CD4-positive, alpha-beta T cell treated with Interleukin-10 for 1 hour (primary cell): ENCODE measurements around the gene XPOT.
"Not testable (repeated sequence)": the region's sequence is repeated elsewhere in the genome, so short reads cannot be mapped to it uniquely, and the experiment has no call there.

Experiments
- DNase-seq: peaks from one replicate; pipeline ENCODE4 v3.0.0-alpha.2; 2020

The XPOT gene, protein sequence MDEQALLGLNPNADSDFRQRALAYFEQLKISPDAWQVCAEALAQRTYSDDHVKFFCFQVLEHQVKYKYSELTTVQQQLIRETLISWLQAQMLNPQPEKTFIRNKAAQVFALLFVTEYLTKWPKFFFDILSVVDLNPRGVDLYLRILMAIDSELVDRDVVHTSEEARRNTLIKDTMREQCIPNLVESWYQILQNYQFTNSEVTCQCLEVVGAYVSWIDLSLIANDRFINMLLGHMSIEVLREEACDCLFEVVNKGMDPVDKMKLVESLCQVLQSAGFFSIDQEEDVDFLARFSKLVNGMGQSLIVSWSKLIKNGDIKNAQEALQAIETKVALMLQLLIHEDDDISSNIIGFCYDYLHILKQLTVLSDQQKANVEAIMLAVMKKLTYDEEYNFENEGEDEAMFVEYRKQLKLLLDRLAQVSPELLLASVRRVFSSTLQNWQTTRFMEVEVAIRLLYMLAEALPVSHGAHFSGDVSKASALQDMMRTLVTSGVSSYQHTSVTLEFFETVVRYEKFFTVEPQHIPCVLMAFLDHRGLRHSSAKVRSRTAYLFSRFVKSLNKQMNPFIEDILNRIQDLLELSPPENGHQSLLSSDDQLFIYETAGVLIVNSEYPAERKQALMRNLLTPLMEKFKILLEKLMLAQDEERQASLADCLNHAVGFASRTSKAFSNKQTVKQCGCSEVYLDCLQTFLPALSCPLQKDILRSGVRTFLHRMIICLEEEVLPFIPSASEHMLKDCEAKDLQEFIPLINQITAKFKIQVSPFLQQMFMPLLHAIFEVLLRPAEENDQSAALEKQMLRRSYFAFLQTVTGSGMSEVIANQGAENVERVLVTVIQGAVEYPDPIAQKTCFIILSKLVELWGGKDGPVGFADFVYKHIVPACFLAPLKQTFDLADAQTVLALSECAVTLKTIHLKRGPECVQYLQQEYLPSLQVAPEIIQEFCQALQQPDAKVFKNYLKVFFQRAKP

DNA sequence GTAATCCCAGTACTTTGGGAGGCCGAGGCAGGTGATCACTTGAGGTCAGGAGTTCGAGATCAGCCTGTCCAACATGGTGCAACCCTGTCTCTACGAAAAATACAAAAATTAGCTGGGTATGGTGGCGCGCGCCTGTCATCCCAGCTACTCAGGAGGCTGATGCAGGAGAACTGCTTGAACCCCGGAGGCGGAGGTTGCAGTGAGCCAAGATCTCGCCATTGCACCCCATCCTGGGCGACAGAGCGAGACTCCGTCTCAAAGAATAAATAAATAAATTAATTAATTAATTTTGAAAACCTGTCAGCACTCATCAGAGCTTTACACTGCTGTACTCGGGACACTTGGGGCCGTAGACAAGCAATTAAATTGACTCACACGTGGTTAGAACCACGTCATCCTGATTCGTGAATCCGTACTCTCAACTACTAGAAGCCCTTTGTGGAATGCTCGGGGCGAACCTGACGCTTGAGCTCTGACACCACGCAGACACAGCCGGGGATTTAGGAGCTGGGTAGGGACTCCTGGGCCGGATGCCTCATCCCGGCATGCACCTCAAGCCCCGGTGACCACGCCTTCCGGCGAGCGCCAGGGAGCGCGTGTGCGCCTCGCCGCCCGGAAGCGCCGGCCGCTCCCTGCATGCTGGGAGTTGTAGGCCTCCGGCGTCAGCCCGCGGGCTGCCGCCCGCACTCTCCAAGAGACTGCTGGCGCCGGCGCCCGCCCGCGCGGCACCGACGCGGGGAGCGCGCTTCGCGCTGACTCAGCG, at the start of gene XPOT:
Gene XPOT (plus strand): TSS at position 686 of the 763 bp plus-strand sequence. CDS start 5,644 bp downstream, outside the sequence.
- peak; percentile 95 for DNase-seq

DNA sequence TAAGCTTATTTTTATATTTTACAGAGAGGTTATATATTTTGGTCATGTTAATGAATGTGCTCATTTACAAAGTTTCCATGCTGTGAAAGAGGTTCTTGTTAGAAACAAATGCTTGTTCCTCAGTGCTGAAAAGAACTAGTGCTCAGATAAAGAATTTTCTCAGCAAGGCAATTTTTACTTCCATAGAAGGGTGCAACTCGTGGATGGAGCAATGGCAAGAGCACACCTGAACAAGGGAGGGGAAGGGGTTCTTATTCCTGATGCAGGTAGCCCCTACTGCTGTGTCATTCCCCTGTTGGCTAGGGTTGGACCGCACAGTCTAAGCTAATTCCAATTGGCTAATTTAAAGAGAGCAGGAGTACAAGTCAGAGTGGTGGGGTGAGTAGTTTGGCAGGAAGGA, 48.0 kb upstream of the XPOT start:
- not testable (repeated sequence) for DNase-seq

DNA sequence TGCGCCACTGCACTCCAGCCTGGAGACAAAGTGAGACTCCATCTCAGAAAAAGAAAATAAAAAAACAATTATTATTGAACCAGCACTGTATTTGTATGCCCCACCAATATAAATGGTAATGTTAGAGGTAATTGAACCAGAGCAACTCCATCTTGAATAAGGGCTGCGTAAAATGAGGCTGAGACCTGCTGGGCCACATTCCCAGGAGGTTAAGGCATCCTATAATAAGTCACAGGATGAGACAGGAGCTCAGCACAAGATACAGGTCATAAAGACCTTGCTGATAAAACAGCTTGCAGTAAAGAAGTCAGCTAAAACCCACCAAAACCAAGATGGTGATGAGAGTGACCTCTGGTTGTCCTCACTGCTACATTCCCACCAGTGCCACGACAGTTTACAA, 43.0 kb upstream of the XPOT start:
- not testable (repeated sequence) for DNase-seq

DNA sequence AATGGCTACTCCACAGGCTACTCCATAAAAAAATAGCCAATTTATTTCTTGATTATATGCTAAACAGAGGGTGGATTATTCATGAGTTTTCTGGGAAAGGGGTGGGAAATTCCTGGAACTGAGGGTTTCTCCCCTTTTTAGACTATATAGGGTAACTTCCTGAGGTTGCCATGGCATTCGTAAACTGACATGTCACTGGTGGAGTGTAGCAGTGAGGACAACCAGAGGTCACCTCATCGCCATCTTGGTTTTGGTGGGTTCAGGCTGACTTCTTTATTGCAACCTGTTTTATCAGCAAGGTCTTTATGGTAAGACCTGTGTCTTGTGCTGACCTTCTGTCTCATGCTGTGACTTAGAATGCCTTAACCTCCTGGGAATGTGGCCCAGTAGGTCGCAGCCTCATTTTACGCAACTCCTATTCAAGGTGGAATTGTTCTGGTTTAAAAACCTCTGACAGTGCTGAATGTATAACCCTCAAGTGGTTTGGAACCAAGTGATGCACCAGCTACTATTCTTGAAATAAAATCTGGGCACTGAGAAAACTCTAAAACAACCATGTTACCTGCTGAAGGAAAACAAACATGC, 41.4 kb upstream of the XPOT start:
- no peak for DNase-seq

DNA sequence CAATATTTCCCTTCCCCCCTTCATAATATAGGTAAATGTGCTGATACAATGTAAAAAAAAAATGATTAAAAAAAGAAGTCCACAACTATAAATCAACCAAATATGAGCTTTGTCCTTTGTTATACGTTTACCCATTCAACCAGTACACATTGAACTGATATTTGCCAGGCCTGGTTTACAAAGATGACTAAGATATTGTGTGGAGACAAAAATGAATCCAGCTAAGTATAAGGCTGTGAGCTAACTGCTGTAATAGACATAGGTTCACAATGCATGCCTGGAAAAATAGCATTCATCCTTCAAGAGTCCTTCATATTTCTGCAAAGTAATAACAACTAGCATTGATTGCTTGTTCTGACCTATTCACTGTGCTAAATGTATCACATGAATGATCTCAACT, 20.5 kb upstream of the XPOT start:
- no peak for DNase-seq

DNA sequence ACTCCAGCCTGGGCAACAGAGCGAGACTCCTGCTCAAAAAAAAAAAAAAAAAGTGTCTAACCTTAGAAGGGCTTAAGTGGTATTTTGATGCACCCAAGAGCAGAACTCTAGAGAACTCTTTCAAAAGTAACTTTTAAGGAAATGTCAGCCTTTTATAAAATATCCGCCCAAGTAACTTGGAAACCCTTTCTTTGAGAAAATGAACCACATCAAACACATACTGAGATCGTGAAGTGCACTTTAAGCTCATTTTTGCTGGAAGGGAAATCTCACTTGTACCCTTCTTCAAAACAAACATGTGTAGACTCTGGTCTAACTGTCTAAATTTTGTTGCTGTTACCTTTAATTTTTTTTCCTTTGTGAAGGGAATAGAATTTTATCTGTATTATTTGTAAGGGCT, 19.2 kb upstream of the XPOT start:
- peak; percentile 36 for DNase-seq

DNA sequence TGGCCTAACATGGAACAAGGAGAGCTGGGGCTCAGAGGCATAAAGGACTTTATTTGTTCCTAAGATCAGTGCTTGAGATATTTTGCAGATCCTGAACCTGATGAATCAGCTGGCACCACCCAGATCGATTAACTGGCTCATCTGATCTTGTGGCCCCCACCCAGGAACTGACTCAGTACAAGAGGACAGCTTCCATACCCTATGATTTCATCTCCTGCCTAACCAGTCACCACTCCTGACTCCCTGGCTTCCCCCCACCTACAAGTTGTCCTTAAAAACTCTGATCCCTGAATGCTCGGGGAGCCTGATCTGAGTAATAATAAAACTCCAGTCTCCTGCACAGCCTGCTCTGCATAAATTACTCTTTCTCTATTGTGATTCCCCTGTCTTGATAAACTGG, 18.7 kb upstream of the XPOT start:
- DNase-seq: no peak

DNA sequence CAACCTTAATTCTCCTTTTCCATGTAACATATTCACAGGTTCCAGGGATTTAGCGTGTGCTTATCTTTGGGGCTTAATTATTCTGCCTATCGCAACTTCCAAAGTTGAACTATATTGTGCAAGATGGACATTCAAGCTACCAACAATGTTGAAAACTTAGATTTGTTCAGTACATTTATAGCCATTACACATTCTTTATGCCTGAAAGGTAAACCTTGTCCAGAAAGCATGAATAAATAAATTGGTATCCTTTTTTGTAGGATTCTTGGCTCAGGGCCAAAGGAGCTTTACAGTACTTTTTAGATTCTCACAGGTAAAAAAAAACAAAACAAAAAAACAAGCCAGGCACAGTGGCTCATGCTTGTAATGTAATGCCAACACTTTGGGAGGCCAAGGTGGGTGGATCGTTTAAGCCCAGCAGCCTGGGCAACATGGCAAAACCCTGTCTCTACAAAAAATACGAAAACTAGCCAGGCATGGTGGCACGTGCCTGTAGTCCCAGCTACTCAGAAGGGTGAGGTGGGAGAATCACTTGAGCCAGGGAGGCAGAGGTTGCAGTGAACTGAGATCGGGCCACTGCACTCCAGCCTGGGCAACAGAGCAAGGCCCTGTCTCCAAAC, 16.9 kb upstream of the XPOT start:
- DNase-seq: no peak

DNA sequence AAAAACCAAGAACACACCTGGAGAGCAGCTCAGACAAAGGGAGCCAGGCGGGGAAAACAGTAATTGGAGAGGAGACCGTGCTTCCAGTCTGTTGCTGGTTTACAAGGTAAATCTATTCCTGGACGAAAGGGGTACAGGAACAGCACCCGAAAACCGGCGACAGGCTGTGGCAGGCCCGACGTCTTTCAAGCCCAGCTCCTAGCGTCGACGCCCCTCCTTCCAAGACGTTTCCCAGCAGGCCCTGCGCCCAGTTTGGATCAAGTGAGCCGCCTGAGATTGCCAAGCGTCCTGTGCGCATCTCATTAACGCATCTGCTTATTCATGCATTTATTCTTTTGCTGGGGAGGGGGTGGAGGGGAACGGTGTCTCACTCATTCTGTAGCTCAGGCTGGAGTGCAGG, 15.0 kb upstream of the XPOT start:
- DNase-seq: no peak

DNA sequence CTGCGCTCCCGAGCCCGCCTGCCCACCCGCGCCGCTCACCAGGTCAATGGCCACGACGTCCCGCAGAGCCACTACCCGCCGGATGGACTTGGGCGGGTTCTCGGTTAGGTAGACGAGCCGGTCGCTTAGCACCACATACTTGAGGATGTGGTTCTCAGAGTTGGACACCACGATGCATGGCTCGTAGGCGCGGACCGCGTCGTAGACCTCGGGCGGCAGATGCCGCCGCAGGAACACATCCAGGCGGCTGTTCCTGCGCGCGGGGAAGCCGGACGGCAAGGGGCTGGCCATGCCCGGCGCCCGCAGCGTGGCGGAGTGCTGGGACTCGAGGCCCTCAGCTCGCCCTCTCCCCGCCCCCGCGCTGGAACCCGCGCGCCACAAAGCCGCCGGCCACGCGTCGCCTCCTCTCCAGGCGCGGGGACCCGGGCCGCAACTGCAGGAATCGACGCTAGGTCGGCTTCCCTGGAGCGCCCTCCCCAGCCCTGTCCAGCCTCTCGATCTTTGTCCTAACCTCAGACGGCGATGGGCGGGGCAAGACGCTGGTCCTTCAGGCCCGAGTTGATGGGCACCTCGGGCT, 13.8 kb upstream of the XPOT start, which contains the start of gene C12orf56:
Gene C12orf56 (minus strand): TSS at position 484 of the 577 bp plus-strand sequence. CDS start 193 bp downstream, at position 291.
- no peak for DNase-seq

DNA sequence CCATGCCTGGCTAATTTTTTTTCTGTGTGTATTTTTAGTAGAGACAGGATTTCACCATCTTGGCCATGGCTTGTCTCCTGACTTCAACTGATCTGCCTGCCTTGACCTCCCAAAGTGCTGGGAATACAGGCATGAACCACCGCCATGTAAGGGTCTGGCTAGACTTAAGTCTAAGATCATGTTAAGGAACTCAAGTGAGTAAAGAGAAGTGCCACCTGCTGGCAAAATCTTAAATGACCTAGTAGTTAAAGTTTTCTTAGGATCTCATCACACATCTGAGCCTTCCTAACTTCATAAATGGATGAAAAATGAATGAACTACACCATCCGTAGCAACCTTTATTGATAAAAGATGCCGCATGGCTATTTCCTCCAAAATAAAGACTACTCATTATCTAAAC, 12.0 kb upstream of the XPOT start:
- DNase-seq: peak; percentile 42

DNA sequence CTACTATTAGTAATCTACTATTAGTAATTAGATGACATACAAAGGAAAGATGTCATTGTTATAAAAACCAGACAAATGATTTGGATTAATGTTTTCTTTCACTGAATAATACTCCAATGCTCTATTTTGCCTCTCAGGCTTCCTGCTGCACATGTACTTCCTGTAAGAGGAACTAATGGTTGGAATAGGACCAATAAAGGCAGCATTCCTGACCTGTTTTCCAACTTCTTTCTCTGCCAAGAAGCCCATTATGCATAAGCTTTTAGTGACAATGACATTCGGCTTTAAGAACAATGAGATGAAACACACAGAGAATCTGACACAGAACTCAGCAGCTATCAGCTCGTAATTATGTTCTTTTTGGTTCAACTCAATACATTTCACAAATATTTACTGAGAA, 8.5 kb upstream of the XPOT start:
- no peak for DNase-seq

DNA sequence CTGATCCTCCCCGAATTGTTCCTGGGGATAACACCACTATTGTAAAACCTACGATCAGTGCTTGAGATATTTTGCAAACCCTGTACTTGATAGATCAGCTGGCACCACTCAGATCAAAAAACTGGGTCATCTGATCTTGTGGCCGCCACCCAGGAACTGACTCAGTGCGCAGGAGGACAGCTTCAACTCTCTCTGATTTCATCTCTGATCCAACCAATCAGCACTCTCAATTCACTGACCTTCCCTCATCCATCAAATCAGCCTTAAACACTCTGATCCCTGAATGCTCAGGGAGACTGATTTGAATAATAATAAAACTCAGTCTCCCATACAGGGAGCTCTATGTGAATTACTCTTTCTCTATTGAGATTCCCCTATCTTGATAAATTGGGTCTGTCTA, 4.2 kb upstream of the XPOT start:
- peak; percentile 59 for DNase-seq

DNA sequence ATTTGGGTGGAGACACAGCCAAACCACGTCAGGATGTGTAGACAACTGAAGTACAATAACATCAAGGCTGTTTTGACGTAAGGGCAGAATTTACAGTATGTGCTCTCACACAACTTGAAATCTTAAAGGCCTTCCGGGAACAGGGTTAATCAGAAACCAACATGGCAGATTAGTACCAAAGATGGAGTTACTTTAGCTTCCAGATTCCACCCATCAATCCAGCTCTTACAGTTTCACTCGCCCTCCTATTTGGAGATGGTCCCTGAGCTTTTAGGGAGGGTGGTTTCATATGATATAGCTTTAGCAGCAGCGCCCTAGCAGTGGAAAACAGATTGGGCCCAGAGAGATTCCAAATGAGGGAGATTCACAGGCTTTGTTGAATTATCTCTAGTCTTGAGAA, 2.0 kb upstream of the XPOT start:
- DNase-seq: no peak

DNA sequence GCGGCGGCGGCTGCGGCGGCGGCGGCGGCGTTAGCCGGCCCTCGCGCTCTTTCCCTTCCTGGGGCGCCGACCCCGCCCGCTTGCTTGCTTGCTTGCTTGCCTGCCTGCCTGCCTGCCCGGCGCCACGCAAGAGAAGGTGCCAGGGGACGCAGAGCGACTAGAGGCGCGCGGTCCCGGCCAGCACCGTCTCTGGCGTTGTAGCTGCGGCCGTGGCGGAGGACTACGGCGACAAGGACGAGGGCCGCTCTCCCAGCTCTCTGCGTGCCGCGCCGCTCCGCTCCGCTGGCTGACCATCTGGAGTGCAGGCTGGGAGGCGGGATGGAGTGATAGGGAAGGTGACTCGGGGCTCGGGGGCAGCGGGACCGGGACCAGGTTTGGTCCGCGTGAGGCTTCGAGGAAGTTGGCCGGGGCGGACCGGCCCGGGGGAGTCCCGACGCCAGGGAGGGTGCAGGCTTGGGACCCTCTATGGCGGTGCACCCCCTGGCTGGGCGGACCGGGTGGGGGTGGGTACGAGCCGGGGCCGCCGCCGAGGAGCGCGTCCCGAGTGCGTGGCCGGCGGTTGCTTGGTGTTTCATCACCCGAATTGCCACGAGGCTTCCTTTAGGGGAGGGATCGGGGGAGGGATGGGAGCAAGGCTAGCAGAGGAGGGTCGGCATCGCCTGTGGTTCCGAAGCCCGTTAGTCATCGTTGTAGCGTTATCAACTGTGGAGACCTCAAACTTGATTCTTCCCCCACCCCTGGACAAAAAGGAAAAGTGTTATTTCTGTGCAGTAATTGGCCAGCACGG, 471 bp downstream of the XPOT start:
- DNase-seq: peak; percentile 41

DNA sequence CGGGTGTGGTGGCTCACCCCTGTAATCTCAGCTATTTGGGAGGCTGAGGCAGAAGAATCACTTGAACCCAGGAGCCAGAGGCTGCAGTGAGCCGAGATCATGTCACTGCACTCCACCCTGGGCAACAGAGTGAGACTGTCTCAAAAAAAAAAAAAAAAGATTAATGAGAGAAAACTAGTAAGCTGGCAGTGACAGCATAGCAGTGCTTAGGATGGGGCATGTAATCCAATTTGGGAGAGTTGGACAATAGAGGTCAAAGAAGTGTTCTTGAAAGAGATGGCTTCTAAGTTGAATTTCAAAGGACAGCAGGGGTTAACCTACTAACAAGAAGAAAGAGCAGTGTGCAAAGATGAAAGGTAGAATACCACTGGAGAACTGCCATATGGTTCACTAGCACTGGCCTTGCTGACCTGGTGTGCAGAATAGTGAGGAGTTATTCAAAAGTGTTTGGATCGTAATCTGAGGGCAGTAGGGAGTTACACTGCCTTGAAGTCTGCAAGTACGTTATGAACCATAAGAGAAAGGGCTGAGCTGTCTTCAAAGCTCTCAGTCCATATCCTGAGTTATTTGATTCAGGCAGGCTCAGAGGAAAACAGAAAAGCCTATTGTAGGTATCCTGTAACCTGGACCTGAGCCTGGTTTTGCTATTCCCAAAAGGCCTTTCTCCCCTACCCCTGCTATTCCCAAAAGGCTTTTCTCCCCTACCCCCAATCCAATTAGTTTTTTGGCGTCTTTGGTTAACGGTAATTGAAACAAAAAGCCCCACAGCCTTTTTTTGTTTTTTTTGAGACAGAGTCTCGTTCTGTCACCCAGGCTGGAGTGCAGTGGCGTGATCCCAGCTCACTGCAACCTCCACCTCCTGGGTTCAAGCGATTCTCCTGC, 3.4 kb downstream of the XPOT start:
- no peak for DNase-seq

DNA sequence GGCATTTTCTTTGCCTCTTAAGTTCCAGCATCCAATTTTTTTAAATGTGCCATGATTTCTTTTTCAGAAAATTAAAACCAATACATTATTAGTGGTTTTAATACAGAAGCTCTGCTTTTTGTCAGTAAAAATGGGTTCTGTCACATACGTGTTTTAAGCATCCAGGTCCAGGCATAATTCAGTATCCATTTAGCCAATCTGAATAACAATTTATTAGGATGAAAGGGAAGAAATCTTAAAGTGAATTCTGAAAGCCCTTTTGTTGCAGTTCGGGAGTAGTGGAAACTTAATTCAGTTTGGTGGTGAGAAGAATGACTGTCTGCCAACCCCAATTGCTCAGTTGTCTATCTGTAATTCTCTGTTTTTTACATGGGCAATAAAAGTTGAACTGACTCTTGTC, 7.2 kb downstream of the XPOT start:
- DNase-seq: no peak

DNA sequence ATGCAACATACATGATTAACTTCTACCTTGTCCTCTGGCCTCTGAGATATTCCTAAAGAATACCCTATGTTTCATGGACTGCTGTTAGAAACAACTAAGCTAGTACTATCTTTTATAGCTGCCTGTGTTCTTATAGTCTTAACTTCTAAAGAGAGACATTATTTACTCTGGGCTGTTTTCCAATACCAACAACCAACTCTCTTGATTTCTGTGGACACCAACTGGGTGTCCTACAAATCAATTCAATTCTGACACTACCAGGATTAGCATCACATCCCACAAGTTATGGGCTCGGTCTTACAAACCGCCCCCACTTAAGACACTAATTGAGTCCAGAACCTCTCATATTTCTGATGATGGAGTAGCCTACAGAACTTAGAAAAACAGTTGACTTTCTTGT, 8.3 kb downstream of the XPOT start:
- no peak for DNase-seq

DNA sequence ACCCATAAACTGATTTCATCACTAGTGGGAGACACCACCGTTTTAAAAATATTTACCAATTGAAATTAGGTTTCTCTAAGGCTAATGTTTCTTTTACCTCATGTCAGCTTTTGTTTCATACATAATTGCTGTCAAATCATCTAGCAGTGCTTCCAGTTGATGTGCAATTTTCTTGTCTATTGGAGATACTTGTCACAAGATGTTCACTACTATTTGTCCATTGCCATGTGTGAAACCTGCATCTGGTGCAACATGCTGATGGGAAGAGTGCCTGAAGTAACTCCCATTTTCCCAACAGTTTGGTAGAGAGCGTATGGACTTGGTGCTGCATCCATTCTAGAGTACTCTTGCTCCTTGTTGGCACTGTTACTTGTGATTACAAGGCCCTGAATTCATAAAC, 9.7 kb downstream of the XPOT start:
- DNase-seq: no peak

DNA sequence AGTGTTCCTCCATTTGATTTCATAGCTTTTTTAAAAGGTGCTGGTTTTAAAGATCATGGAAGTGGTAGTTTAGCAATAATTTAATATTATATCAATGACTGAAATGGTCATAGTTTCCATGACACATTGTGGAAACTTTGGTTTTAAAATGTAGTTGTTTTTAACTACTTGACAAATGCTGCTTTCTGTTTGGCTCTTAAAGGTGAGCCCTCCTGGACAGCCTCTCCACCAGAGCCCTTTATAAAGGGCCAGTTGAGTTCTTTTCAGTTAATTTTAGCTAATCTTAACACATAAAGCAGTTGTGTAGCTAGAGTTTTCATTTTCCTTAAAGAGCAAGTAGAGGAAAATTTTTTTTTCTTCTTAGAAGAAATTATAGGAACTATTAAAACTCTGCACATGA, 14.0 kb downstream of the XPOT start:
- no peak for DNase-seq
